Measurements from ENCODE around the gene IGFBP7.
"Not testable (repeated sequence)": the region's sequence is repeated elsewhere in the genome, so short reads cannot be mapped to it uniquely, and the experiment has no call there.

Gene IGFBP7

DNA sequence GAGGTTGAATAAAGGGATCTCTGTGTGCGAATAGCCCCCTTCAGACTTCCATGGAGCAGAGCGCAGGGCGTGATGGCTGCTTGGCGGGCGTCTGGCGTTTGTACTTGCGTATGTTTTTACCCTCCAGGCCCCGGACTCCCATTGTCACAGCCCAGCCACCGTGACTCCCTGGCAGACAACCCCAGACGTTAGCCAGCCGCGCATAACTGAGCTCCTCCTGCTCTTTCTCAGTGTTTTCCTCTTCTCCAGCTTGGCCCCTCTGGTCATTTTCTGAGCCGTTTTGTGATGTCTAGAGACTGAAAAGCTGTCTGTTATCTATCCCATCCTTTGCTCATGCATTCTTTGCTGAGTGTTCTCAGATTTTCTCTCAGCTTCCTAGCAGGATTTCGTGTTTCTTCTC, 54.3 kb downstream of the IGFBP7 start:
- H3K4me3 ChIP-seq (ENCODE audit: low read depth, low read length): no peak overlapping the region
- no peak for TF ChIP-seq CTCF (conservative IDR thresholded peaks at IDR 0.05; ENCODE audit: low read depth, low read length)
- DNase-seq (ENCODE audit: low read depth): no peak

DNA sequence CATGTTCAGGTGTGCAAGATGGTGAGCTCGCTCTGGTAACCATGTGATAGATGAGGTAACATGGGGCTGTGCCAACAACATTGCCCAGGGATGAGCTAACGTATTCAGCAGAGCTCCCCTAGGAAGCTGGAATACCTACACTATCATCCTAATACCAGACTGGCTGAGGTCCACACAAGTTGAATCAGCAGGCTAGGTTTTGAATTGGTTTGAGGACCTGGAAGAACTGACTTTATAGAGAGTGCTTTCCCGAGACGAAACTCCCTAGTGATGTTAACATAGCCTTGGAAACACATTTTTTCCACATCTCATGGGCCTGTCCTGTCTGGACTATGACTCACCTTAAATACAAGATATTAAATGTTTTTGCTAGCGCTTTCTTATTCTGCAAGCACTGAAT, 56.7 kb downstream of the IGFBP7 start:
- no peak for TF ChIP-seq CTCF (conservative IDR thresholded peaks at IDR 0.05; ENCODE audit: low read depth, low read length)
- no peak overlapping the region for H3K4me3 ChIP-seq (ENCODE audit: low read depth, low read length)
- peak; percentile 84 for DNase-seq (ENCODE audit: low read depth)

DNA sequence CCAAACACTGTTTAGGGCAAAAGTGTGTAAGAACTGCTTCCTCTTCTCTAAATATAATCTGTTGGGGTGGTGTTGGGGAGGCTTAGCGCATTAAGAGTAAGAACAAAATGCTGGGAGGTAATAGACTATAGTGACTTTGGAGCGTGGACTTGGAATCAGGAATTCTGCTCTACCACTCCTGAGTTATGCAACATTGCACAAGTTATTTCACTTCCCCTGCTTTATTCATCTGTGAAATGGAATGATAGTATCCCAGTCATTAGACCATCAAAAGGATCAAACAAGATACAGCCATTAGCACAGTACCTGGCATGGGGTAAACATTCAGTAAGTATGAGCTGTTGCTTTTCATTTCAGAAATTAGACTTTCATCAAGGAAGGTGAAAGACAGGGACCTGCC, 58.7 kb downstream of the IGFBP7 start:
- TF ChIP-seq CTCF (conservative IDR thresholded peaks at IDR 0.05; ENCODE audit: low read depth, low read length): no peak
- DNase-seq (ENCODE audit: low read depth): no peak
- no peak overlapping the region for H3K4me3 ChIP-seq (ENCODE audit: low read depth, low read length)

- DNase-seq (ENCODE audit: low read depth): peak; percentile 52
- TF ChIP-seq CTCF (conservative IDR thresholded peaks at IDR 0.05; ENCODE audit: low read depth, low read length): no peak
- H3K4me3 ChIP-seq (ENCODE audit: low read depth, low read length): no peak overlapping the region
These were observed 59.1 kb downstream of the IGFBP7 start for GRCh38 chr4:57051095-57051494.

- no peak for DNase-seq (ENCODE audit: low read depth)
These were observed 61.4 kb downstream of the IGFBP7 start for GRCh38 chr4:57048590-57049304.

GRCh38 chr4:57047046-57047445, 63.1 kb downstream of the IGFBP7 start:
- not testable (repeated sequence) for H3K4me3 ChIP-seq (ENCODE audit: low read depth, low read length)

More at GRCh38 chr4:57048590-57049304, 61.4 kb downstream of the IGFBP7 start:
- TF ChIP-seq CTCF (conservative IDR thresholded peaks at IDR 0.05; ENCODE audit: low read depth, low read length): no peak
- no peak overlapping the region for H3K4me3 ChIP-seq (ENCODE audit: low read depth, low read length)

DNA sequence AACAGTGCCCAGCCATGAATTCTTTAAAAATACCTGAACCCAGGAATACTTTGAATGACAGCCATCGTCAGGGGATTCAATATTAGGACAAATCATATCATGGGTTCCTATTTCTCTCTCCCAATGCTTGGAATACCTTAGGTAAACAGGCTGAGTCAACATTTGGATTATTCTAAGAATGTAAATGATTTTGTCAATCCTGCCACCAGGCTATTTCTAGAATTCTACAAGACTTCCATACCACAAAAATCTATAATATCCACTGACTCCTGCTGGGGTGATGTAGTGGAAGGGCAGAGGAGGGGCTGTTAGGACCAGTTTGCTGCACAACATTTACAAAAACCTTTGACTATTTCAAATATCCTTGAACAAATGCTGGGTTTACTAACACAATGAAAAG, 65.2 kb downstream of the IGFBP7 start:
- H3K4me3 ChIP-seq (ENCODE audit: low read depth, low read length): no peak overlapping the region
- DNase-seq (ENCODE audit: low read depth): peak; percentile 74
- no peak for TF ChIP-seq CTCF (conservative IDR thresholded peaks at IDR 0.05; ENCODE audit: low read depth, low read length)

More at GRCh38 chr4:57047046-57047445, 63.1 kb downstream of the IGFBP7 start:
- not testable (repeated sequence) for DNase-seq (ENCODE audit: low read depth)

Data from choroid plexus epithelial cell (primary cell).